ENCODE measurements around the gene BANP. TPM values are rescaled to one million over a fixed set of nuclear protein-coding genes. Genes with fewer than 3 reads are reported as not detected.

BANP gene
- total and polyA plus RNA-seq, 2 donors (not counting 1 experiment from before 2014, with no cell fraction given) = 9.3 to 31.0 TPM

DNA sequence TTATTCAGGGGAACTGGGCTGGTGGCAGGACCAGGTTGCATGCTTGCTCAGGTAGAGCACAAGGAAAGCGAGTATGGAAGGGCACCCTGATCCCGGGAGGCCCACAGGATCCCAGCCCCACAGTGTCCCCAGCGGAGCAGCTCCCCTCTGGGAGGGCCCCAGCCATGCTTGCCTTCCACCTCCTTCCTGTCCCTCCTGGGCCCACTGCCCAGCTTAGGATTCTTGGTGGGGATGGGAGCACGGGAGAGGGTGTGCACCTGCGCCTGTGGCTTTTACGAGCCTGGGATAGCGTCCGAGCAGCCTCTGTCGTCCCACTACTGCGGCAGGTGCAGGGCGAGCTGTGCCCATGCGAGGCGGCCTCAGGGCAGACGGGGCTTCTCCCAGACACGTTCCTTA, 114.5 kb downstream of the BANP start:
- H3K36me3 ChIP-seq (ENCODE audit: control insufficient read depth, insufficient read depth, low read length) = no peaks in the 10 kb centered on the region
- peaks cover 28% of the 10 kb centered on the region for H3K4me1 ChIP-seq (ENCODE audit: control insufficient read depth, extremely low read depth, insufficient read depth, low read length)
- H4K20me1 ChIP-seq (ENCODE audit: control insufficient read depth, extremely low read depth, insufficient read depth, low read length) = no peaks in the 10 kb centered on the region
- H2AFZ ChIP-seq (ENCODE audit: low read length) = no peak overlapping the region
- TF ChIP-seq EZH2 (IDR thresholded peaks at IDR 0.05; ENCODE audit: low read length, missing control alignments) = no peak
- TF ChIP-seq, protein P1, sequence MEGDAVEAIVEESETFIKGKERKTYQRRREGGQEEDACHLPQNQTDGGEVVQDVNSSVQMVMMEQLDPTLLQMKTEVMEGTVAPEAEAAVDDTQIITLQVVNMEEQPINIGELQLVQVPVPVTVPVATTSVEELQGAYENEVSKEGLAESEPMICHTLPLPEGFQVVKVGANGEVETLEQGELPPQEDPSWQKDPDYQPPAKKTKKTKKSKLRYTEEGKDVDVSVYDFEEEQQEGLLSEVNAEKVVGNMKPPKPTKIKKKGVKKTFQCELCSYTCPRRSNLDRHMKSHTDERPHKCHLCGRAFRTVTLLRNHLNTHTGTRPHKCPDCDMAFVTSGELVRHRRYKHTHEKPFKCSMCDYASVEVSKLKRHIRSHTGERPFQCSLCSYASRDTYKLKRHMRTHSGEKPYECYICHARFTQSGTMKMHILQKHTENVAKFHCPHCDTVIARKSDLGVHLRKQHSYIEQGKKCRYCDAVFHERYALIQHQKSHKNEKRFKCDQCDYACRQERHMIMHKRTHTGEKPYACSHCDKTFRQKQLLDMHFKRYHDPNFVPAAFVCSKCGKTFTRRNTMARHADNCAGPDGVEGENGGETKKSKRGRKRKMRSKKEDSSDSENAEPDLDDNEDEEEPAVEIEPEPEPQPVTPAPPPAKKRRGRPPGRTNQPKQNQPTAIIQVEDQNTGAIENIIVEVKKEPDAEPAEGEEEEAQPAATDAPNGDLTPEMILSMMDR (conservative IDR thresholded peaks at IDR 0.05 in 1 of 2, IDR thresholded peaks at IDR 0.05 in 1 of 2; ENCODE audit: low read depth in 1 of 2, low read length in 2 of 2) = no peak
- no peak for DNase-seq (ENCODE audit: low read depth in 2 of 2)
- no peaks in the 10 kb centered on the region for H3K27me3 ChIP-seq (ENCODE audit: control insufficient read depth, insufficient read depth, low read length)
- H3K79me2 ChIP-seq (ENCODE audit: control insufficient read depth, insufficient read depth, low read length) = no peaks in the 10 kb centered on the region
- no peak overlapping the region for H3K9ac ChIP-seq (ENCODE audit: insufficient read depth, low read length)
- H3K9me3 ChIP-seq (ENCODE audit: control insufficient read depth, insufficient read depth, low read depth, low read length) = no peaks in the 10 kb centered on the region
- no peak overlapping the region for H3K27ac ChIP-seq (ENCODE audit: insufficient read depth, low read length)
- no peak overlapping the region for H3K4me3 ChIP-seq (replicated peaks in 1 of 4; ENCODE audit: control extremely low read depth in 1 of 4, insufficient read depth in 1 of 4, low read depth in 3 of 4, low read length in 4 of 4)
- no peak overlapping the region for H3K4me2 ChIP-seq (ENCODE audit: extremely low read depth, insufficient read depth, low read length)

- Histone ChIP-seq H3K4me1 (ENCODE audit: control insufficient read depth, extremely low read depth, insufficient read depth, low read length) (peaks cover 28% of the 10 kb centered on the region), H3K4me2 (ENCODE audit: extremely low read depth, insufficient read depth, low read length) (no peak overlapping the region), H3K9ac (ENCODE audit: insufficient read depth, low read length) (no peak overlapping the region), H3K79me2 (ENCODE audit: control insufficient read depth, insufficient read depth, low read length) (no peaks in the 10 kb centered on the region), H4K20me1 (ENCODE audit: control insufficient read depth, extremely low read depth, insufficient read depth, low read length) (no peaks in the 10 kb centered on the region), H2AFZ (ENCODE audit: low read length) (no peak overlapping the region), H3K27me3 (ENCODE audit: control insufficient read depth, insufficient read depth, low read length) (no peaks in the 10 kb centered on the region), H3K27ac (ENCODE audit: insufficient read depth, low read length) (no peak overlapping the region), H3K36me3 (ENCODE audit: control insufficient read depth, insufficient read depth, low read length) (no peaks in the 10 kb centered on the region), H3K9me3 (ENCODE audit: control insufficient read depth, insufficient read depth, low read depth, low read length) (no peaks in the 10 kb centered on the region), H3K4me3 (replicated peaks in 1 of 4; ENCODE audit: control extremely low read depth in 1 of 4, insufficient read depth in 1 of 4, low read depth in 3 of 4, low read length in 4 of 4) (no peak overlapping the region)
- TF ChIP-seq EZH2 (IDR thresholded peaks at IDR 0.05; ENCODE audit: low read length, missing control alignments) = no peak
- TF ChIP-seq, protein P1 (conservative IDR thresholded peaks at IDR 0.05 in 1 of 2, IDR thresholded peaks at IDR 0.05 in 1 of 2; ENCODE audit: low read depth in 1 of 2, low read length in 2 of 2) = no peak
- no peak for DNase-seq (ENCODE audit: low read depth in 2 of 2)
These were observed 115.0 kb downstream of the BANP start for GRCh38 chr16:88066234-88066633.

DNA sequence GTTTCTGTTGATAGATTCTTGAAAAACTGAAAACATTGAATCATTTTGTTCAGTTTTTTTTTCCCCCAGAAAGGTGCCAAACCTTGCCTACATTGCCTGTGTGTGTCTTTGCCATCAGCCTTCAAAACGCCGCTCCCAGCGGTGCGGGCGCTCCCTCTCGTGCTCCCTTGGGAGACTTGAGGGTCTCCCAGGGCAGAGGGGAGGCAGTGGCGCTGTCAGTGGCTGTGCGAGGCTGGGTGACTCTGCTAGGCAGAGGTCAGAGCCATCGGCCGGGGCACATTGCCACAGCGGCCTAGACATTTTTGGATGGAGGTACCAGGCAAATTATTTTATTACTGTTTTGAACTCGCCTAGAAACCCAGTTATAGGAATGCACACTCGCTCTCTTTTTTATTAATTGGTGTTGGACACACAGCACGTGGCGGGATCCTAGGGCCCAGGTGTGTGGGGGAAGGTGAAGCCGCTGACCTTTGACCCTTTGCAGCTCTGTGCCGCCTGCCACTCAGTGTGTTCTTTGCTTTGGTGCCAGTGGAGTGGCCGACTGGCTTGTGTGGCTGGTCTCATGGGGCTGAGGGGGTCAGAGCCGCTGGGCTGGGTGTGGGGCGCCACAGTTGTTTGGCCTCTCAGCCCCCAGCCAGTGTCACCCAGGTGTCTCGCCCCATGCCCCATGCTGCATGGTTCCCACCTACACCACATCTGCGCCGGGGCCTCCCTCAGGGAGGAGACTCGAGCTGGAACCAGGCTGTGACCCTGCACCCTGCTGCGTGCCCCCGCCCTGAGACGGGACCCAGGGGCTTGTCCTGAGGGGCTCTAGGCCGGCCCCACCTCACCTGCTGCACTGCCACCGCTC, 115.7 kb downstream of the BANP start:
- no peak for DNase-seq (ENCODE audit: low read depth in 2 of 2)
- Histone ChIP-seq H2AFZ (ENCODE audit: low read length) (no peak overlapping the region), H3K4me1 (ENCODE audit: control insufficient read depth, extremely low read depth, insufficient read depth, low read length) (peaks cover 28% of the 10 kb centered on the region), H4K20me1 (ENCODE audit: control insufficient read depth, extremely low read depth, insufficient read depth, low read length) (no peaks in the 10 kb centered on the region), H3K27me3 (ENCODE audit: control insufficient read depth, insufficient read depth, low read length) (no peaks in the 10 kb centered on the region), H3K27ac (ENCODE audit: insufficient read depth, low read length) (no peak overlapping the region), H3K9me3 (ENCODE audit: control insufficient read depth, insufficient read depth, low read depth, low read length) (no peaks in the 10 kb centered on the region), H3K4me3 (replicated peaks in 1 of 4; ENCODE audit: control extremely low read depth in 1 of 4, insufficient read depth in 1 of 4, low read depth in 3 of 4, low read length in 4 of 4) (no peak overlapping the region), H3K36me3 (ENCODE audit: control insufficient read depth, insufficient read depth, low read length) (no peaks in the 10 kb centered on the region), H3K4me2 (ENCODE audit: extremely low read depth, insufficient read depth, low read length) (no peak overlapping the region), H3K79me2 (ENCODE audit: control insufficient read depth, insufficient read depth, low read length) (no peaks in the 10 kb centered on the region), H3K9ac (ENCODE audit: insufficient read depth, low read length) (no peak overlapping the region)
- no peak for TF ChIP-seq EZH2 (IDR thresholded peaks at IDR 0.05; ENCODE audit: low read length, missing control alignments)
- TF ChIP-seq, protein P1 (conservative IDR thresholded peaks at IDR 0.05 in 1 of 2, IDR thresholded peaks at IDR 0.05 in 1 of 2; ENCODE audit: low read depth in 1 of 2, low read length in 2 of 2) = no peak

Data from fibroblast of lung (primary cell).